ENCODE results near the gene ITGAD.

Gene ITGAD

GRCh38 chr16:31423801-31424200 is 30.7 kb downstream of the ITGAD start:
- H3K4me1 ChIP-seq (ENCODE audit: control insufficient read depth, insufficient read depth, low read length), result no peaks in the 10 kb centered on the region
- no peak overlapping the region for H3K4me3 ChIP-seq (ENCODE audit: low read depth, low read length)
- H3K27ac ChIP-seq (ENCODE audit: extremely low read depth, low read depth, low read length), result no peak overlapping the region
- ChIA-PET CTCF (no interaction called here), POLR2A (no interaction called here)
- no peak for TF ChIP-seq ZFP3 (tag by site-specific recombination; IDR thresholded peaks at IDR 0.05; ENCODE audit: low read depth)
- no peak for TF ChIP-seq ZNF791 (tag by site-specific recombination; IDR thresholded peaks at IDR 0.05)
- no peak for TF ChIP-seq ZNF776 (tag by site-specific recombination; IDR thresholded peaks at IDR 0.05; ENCODE audit: borderline replicate concordance)
- TF ChIP-seq HOXD13 (CRISPR knock-in tag; IDR thresholded peaks at IDR 0.05; ENCODE audit: borderline replicate concordance), result no peak
- no peak for TF ChIP-seq ZNF837 (tag by site-specific recombination; IDR thresholded peaks at IDR 0.05)
- TF ChIP-seq ZNF549 (tag by site-specific recombination; IDR thresholded peaks at IDR 0.05), result no peak
- no peak for TF ChIP-seq KLF17 (tag by site-specific recombination; IDR thresholded peaks at IDR 0.05)
- TF ChIP-seq KLF16 (tag by site-specific recombination; IDR thresholded peaks at IDR 0.05), result no peak
- no peak for TF ChIP-seq HOXA7 (CRISPR knock-in tag; IDR thresholded peaks at IDR 0.05; ENCODE audit: borderline replicate concordance)
- TF ChIP-seq BCL11A (tag by site-specific recombination; IDR thresholded peaks at IDR 0.05; ENCODE audit: low read depth), result no peak
- TF ChIP-seq ZNF280C (tag by site-specific recombination; IDR thresholded peaks at IDR 0.05), result no peak
- no peak for TF ChIP-seq ZNF560 (tag by site-specific recombination; IDR thresholded peaks at IDR 0.05; ENCODE audit: borderline replicate concordance)
- no peak for TF ChIP-seq ZNF639 (tag by site-specific recombination; IDR thresholded peaks at IDR 0.05)
- TF ChIP-seq OSR2 (tag by site-specific recombination; IDR thresholded peaks at IDR 0.05), result no peak
- TF ChIP-seq KLF10 (tag by site-specific recombination; IDR thresholded peaks at IDR 0.05), result no peak
- H3K36me3 ChIP-seq (ENCODE audit: control insufficient read depth in 2 of 2, insufficient read depth in 1 of 2, low read length in 2 of 2), result no peaks in the 10 kb centered on the region
- no peaks in the 10 kb centered on the region for H3K9me3 ChIP-seq (ENCODE audit: control insufficient read depth, insufficient read depth, low read depth, low read length)

GRCh38 chr16:31427441-31428278 is 34.5 kb downstream of the ITGAD start:
- Histone ChIP-seq H3K4me3 (ENCODE audit: low read depth, low read length) (no peak overlapping the region), H3K4me1 (ENCODE audit: control insufficient read depth, insufficient read depth, low read length) (no peaks in the 10 kb centered on the region), H3K36me3 (ENCODE audit: control insufficient read depth in 2 of 2, insufficient read depth in 1 of 2, low read length in 2 of 2) (no peaks in the 10 kb centered on the region), H3K27ac (ENCODE audit: extremely low read depth, low read depth, low read length) (no peak overlapping the region), H3K9me3 (ENCODE audit: control insufficient read depth, insufficient read depth, low read depth, low read length) (no peaks in the 10 kb centered on the region)
- ChIA-PET POLR2A (interaction anchor here (0.7 to 1.5 kb wide), 4 partner anchors 28 to 222 kb away, joined by 3 to 4 read pairs (median 4); no protein-coding TSS in a partner anchor), CTCF (no interaction called here)
- no peak for TF ChIP-seq ZNF19 (tag by site-specific recombination; IDR thresholded peaks at IDR 0.05; ENCODE audit: low read depth)
- TF ChIP-seq ZNF585B (tag by site-specific recombination; IDR thresholded peaks at IDR 0.05), result no peak
- TF ChIP-seq ZSCAN5A (tag by site-specific recombination; IDR thresholded peaks at IDR 0.05), result no peak
- TF ChIP-seq ZNF658 (tag by site-specific recombination; IDR thresholded peaks at IDR 0.05), result no peak
- no peak for TF ChIP-seq ZNF580 (tag by site-specific recombination; IDR thresholded peaks at IDR 0.05)
- TF ChIP-seq ZNF426 (tag by site-specific recombination; IDR thresholded peaks at IDR 0.05), result no peak
- TF ChIP-seq ZIC2 (tag by site-specific recombination; IDR thresholded peaks at IDR 0.05), result no peak
- TF ChIP-seq ZNF138 (tag by site-specific recombination; IDR thresholded peaks at IDR 0.05; ENCODE audit: borderline replicate concordance), result no peak
- no peak for TF ChIP-seq ZNF391 (tag by site-specific recombination; IDR thresholded peaks at IDR 0.05; ENCODE audit: borderline replicate concordance, low read depth)
- TF ChIP-seq ZNF423 (tag by site-specific recombination; IDR thresholded peaks at IDR 0.05), result no peak
- TF ChIP-seq ZNF433 (tag by site-specific recombination; IDR thresholded peaks at IDR 0.05; ENCODE audit: low read depth), result no peak
- TF ChIP-seq EGR2 (tag by site-specific recombination; IDR thresholded peaks at IDR 0.05; ENCODE audit: low read depth), result no peak
- TF ChIP-seq ZFP69B (tag by site-specific recombination; IDR thresholded peaks at IDR 0.05), result no peak
- TF ChIP-seq ZNF37A (tag by site-specific recombination; IDR thresholded peaks at IDR 0.05), result no peak
- TF ChIP-seq ZNF610 (tag by site-specific recombination; IDR thresholded peaks at IDR 0.05; ENCODE audit: borderline replicate concordance), result no peak
- TF ChIP-seq YY1 (tag by site-specific recombination; IDR thresholded peaks at IDR 0.05), result no peak
